PFSK-1 (cell line): ENCODE measurements around the gene DAGLB.

Experiments used
- FOXP2 ChIP-seq: optimal IDR thresholded peaks from 2 replicates; pipeline ENCODE3; 2011; ENCODE audit warnings: borderline replicate concordance, control low read depth, inconsistent platforms; ENCODE audit not compliant: insufficient read depth; ENCODE audit errors: extremely low read length, extremely low read depth
- POLR2AphosphoS5 ChIP-seq: IDR thresholded peaks from 2 replicates; pipeline ENCODE4 v1.6.1; 2012; ENCODE audit warnings: low read depth, mild to moderate bottlenecking, control low read depth, low read length, moderate library complexity
- SIN3A ChIP-seq: IDR thresholded peaks from 2 replicates; pipeline ENCODE4 v1.6.1; 2012; ENCODE audit warnings: mild to moderate bottlenecking, low read length, moderate library complexity, borderline replicate concordance; ENCODE audit not compliant: insufficient read depth
- TAF1 ChIP-seq: IDR thresholded peaks from 2 replicates; pipeline ENCODE4 v1.6.1; 2012; ENCODE audit warnings: low read length, control low read depth, borderline replicate concordance; ENCODE audit not compliant: insufficient read depth
- TF ChIP-seq, protein P1 (sequence below), 2 experiments: IDR thresholded peaks; 2 replicates each; pipeline versions ENCODE4 v1.6.1 to v1.8.0; 2011 to 2012; ENCODE audit warnings: low read depth in 2 of 2, low read length in 2 of 2, control low read depth in 1 of 2, inconsistent platforms in 1 of 2, mild to moderate bottlenecking in 1 of 2, moderate library complexity in 1 of 2; ENCODE audit not compliant: insufficient read depth in 1 of 2

GRCh38 chr7:6495597-6496262 lies 48.0 kb upstream of the DAGLB start:
- TF ChIP-seq POLR2AphosphoS5: no peak
- TF ChIP-seq FOXP2: no peak
- no peak for TF ChIP-seq TAF1
- TF ChIP-seq SIN3A: no peak
- TF ChIP-seq, protein P1, sequence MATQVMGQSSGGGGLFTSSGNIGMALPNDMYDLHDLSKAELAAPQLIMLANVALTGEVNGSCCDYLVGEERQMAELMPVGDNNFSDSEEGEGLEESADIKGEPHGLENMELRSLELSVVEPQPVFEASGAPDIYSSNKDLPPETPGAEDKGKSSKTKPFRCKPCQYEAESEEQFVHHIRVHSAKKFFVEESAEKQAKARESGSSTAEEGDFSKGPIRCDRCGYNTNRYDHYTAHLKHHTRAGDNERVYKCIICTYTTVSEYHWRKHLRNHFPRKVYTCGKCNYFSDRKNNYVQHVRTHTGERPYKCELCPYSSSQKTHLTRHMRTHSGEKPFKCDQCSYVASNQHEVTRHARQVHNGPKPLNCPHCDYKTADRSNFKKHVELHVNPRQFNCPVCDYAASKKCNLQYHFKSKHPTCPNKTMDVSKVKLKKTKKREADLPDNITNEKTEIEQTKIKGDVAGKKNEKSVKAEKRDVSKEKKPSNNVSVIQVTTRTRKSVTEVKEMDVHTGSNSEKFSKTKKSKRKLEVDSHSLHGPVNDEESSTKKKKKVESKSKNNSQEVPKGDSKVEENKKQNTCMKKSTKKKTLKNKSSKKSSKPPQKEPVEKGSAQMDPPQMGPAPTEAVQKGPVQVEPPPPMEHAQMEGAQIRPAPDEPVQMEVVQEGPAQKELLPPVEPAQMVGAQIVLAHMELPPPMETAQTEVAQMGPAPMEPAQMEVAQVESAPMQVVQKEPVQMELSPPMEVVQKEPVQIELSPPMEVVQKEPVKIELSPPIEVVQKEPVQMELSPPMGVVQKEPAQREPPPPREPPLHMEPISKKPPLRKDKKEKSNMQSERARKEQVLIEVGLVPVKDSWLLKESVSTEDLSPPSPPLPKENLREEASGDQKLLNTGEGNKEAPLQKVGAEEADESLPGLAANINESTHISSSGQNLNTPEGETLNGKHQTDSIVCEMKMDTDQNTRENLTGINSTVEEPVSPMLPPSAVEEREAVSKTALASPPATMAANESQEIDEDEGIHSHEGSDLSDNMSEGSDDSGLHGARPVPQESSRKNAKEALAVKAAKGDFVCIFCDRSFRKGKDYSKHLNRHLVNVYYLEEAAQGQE (IDR thresholded peaks at IDR 0.05; ENCODE audit: insufficient read depth in 1 of 2, low read depth in 2 of 2, low read length in 2 of 2): no peak
